Measurements from ENCODE around the gene DLST.

The DLST gene

DNA sequence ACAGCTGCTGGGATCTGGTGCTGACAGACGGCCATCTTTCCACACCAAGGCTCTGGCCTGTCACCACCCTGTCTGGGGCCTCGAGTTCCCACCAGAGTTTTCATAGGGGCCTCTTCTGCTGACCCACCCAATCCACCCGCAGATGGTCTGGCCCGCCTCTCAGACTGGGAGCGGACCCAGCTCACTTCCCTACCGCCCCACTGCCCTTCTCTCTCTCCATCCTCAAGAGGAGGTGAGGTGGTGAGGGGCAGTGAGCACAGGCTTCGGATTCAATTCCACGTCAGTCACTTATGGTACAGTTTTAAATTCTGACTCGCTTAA, 53.6 kb downstream of the DLST start:
- in situ Hi-C loops (cut with MboI; ENCODE audit: low sequenced_read_pairs) = no loop called here

GRCh38 chr14:74936151-74936550, 54.4 kb downstream of the DLST start:
- in situ Hi-C loops (cut with MboI; ENCODE audit: low sequenced_read_pairs) = no loop called here

DNA sequence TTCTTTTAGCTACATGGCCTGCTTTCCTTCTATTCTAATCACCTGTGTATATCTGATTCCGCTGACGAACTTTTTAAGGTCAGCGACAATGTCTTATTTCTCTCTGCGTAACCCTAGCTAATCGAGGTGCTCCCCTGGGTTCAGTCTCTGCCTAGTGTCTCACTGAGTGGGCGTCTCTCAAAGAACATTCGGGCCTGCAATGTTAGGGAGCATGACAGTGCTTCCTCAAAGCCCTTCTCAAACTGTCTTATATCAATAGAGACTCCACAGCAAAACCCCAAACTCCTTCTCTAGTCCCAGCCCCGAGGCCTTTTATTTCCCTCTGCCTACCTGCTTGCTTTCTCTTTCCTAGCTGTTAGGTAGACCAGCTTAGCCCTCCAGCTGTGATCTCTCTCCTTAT, 55.0 kb downstream of the DLST start:
- in situ Hi-C loops (cut with MboI; ENCODE audit: low sequenced_read_pairs) = no loop called here

DNA sequence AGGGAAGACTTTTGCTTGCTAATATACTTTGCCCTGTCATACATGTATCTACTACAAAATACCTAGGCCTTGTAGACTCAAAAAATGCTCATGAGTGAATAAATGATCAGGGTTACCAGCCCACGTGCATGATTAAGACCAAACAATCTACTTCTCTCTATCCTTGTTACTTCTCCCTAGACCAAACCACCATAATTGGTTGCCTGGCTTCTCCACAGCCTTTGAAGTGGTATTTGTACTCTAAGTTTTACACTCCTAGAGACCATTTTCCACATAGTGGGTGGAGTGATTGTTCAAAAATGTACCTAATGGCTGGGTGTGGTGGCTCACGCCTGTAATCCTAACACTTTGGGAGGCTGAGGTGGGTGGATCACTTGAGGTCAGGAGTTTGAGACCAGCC, 55.5 kb downstream of the DLST start:
- in situ Hi-C loops (cut with MboI; ENCODE audit: low sequenced_read_pairs) = no loop called here

DNA sequence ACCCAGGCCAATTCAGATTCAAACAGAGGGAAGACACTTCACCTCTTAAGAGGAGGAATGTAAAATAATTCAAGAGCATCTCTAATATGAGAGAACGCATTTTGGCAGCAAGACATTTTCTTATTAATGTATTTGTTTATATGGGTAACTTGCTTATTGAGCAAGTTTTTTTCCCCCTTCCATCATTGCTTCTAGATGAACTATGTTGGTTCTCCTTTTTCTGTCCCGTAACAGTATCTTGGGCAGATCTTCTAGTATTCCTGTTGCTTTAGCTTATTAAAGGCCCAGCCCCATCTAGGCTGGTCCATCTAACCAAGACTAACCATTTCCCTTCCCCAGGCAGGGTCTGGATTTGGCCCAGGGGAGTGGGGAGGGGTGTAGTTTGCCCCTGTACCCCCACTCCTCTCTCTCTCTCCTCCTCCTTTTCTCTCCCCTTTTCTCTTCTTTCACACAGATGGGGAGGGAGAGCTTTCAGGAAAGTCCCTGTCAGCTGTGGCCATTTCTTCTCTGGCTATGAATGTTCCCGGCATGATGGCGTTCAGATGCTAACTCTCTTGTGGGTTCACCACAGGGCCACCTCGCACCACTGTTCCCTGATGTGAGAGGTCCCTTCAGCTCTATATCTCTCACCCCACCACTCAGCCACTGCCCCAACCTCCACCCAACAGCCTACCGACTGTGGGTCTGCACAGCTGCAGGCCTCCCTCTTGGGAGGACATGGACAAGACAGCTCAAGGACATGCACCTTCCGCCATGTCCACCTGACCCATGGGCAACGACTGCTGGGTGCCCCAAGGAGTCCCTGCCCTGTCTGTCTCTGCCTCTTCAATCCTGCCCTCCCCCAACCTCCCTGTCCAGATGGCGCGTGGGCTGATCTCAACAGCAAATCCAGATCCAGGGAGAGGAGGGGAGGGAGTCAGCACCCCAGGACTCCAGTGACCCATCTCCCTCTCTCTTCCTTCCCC, 57.1 kb downstream of the DLST start:
- in situ Hi-C loops (cut with MboI; ENCODE audit: low sequenced_read_pairs) = no loop called here

DNA sequence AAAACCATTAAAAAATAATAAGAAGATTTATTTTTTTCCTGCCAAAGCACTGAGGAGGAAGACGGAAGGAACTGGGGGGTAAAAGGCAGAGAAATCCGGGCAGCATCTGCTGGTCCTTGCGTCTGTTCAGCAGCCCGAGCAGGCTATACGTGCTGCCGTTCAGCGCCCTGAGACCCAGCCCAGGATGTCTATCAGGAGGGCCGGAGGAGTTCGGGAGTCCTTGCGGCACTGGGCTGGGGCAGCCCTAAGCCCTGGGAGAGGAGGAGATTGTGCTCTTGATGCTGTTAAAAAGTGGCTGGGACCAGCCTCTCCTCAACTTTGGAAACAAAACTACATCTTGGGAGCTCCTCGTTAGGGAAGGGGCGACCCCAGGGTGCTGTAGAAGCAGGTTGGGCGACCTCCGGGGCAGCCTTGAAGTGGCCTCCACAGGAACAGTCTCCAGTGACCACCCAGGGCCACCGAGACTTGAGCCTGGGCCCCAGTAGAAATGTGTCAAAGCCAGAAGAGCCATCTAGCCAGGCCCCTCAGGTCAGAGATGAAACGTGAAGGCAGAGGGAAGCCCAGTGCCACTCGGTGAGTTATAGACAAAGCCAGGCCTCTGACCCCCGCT, 59.3 kb downstream of the DLST start:
- in situ Hi-C loops (cut with MboI; ENCODE audit: low sequenced_read_pairs) = no loop called here

DNA sequence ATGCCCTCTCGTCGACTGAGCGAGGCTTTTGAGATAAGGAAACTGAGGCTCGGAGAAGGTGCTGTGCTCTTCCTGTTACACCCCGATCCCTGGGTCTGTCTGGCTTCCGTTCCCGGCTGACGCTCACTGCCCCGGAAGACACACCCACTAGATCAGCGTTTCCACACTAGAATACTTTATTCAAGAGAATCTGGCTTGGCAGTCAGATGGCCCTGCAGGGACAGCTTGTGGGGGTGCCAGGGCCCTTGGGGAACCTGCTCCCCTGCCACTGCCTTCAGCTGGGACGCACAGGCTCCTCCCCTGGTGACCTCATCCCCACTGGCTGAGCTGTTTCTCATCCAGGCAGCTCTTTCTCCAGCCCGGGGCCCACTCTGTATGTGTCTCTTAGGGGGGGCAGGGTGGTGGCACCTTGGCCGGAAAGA, 60.0 kb downstream of the DLST start:
- in situ Hi-C loops (cut with MboI; ENCODE audit: low sequenced_read_pairs) = no loop called here

DNA sequence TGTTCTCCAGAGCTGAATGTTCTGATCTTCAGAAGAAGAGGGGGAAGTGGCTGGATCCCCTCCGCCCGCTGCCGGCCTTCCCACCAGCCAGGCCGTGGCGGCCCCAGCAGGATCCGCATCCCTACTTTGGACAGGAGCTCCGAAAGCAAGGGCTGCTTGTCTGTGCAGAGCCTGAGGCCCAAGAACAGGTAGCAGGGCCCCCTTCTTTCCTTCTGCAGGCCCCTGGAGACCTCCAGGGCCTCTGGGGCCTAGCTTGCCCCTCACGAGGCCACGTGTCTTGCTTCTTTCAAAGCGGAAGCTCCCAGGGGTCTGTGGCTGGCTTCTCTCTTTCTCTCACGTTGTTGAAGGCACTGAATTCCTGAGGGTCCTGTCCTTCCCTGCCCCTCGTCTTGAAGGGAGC, 60.5 kb downstream of the DLST start:
- in situ Hi-C loops (cut with MboI; ENCODE audit: low sequenced_read_pairs) = no loop called here

DNA sequence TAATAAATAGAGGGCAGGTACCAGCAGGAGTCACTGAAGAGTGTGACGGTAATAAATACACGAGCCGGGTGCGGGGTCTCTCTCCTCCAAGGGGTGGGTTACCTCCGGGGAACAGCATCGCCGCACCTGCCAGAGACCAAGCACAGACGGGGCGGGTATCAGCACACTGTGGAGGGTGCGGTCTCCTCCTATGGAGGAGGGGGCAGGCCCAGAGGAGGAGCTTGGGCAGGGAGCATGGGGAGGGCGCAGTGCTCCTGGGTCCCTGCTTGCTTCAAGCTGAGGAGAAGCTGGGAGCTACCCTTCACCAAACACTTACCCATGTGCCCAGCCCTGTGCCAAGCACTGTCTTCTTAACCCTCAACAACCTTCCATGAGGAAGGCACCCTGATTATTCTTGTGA, 60.9 kb downstream of the DLST start:
- in situ Hi-C loops (cut with MboI; ENCODE audit: low sequenced_read_pairs) = no loop called here

DNA sequence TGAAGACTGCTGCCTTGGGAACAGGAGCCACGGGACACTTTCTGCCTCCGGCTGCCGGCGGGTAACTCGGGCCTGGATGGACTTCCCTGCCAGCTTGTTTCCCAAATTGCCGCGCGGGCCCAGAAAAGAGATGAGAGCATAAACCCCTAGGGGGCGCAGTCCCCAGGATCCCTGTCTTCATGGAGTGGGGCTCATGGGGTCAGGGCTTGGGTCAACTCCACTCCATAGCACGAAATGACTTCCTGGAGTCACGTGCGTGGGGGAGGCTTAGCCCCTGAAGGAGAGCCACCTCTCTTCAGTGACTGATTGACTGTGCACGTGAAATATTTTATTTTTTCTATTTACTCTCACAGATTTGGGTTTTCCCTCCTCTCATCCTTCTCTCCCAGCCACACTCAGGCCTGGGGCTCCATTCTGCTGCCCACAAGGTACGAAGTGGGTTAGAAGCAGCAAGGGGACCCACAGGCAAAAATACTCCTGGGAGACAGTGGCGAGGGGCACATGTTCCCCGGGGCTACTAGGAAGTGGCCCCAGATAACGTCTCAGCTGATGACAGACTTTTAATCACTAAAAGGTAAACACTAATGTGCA, 63.6 kb downstream of the DLST start:
- in situ Hi-C loops (cut with MboI; ENCODE audit: low sequenced_read_pairs) = no loop called here

DNA sequence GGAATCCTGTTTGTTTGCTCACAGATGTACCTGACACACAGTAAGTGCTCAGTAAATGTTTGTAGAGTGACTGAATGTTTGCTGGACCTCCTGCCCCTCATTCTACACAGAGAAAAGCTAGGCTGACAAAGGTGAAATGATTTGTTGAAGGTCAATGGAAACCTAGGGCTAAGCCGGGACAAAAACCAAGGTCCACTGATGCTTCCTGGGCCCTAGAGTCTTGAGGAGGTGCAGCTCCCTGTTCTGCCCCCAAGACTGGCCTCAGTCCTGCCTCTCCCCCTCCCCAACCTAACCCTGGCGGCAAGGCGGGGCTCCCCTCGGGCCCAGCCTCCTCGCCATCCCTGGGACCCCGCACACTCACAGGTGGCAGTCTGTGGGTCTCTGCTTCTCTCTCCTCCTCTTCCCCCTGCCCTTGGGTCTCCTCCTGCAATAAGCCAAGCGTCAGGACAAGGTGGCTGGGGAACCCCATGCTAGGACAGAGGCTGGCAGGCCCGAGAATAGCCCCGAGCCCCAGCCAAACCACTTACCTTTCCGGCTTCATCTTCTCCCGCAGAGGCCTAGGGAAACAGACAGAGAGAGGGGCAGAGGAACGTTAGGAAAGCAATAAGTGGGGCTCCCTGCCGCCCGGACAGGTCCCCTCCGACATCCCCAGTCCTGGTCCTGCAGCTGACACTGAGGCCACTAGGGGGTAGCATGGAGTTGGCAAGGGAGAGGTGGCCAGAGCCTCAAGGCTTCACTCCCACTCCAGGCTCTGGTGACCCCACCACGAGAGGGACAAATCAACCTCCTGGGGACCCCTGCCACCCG, 64.3 kb downstream of the DLST start:
- in situ Hi-C loops (cut with MboI; ENCODE audit: low sequenced_read_pairs) = no loop called here

GRCh38 chr14:74946659-74947281, 65.1 kb downstream of the DLST start:
- in situ Hi-C loops (cut with MboI; ENCODE audit: low sequenced_read_pairs) = no loop called here

DNA sequence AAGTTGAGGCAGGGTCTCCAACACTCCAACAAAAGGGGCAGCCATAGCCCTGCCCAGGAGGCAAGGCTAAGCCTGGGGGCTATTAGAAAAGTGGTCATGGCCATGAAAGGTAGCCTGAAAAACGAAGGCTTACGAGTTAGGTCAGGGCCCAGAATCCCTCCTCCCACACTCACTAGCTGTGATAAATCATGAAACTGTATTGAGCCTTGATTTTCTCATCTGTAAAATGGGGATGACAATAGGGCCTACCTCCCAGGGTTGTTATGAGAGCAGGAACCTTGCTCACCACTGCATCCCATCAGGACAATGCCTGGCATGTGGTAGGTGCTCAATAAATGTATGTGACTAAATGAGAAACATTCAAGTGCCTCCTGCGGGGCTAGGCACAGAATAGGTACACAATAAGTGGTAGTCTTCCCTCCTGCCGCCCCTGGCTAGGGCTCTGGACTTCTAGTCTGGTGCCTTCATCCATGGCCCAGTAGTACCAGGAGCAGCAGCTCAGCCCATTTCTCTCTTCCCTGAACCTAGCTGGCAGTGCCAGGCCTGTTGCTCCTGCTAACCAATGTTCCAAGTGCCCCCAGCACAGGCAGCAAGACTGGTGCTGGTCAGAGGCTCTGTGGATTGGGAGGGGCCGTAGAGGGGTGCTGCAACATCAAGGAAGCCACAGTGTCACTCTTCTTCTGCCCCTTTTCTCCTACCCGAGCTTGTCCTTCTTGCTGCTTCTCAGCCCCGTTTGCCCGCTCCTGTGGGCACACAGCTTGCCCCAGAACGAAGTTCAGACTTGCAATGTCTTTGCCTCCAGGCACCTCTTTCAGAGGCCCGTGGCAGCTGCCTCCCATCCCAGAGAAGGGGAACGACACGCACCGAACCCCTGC, 65.9 kb downstream of the DLST start:
- in situ Hi-C loops (cut with MboI; ENCODE audit: low sequenced_read_pairs) = no loop called here

- in situ Hi-C loops (cut with MboI; ENCODE audit: low sequenced_read_pairs) = no loop called here
Measured at GRCh38 chr14:74948228-74949175, 66.8 kb downstream of the DLST start.

DNA sequence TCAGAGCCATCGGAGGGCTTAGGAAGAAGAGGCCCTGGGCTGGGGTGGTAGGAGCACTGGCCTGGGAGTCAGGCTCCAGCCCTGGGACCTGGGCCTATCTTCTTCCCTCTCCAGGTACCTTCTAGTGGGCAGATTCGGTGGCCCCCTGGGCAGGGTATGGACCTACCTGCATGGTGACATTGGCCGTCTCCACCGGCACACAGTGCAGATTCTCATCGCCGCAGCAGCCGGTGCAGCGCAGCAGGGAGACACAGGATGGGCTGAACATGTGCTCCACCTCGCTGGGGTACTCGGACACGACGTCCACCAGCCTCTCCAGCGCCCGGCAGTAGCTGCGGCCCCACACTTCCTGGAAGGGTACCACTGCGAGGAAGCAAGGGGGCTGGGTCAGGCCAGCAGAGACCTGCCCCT, 67.5 kb downstream of the DLST start:
- in situ Hi-C loops (cut with MboI; ENCODE audit: low sequenced_read_pairs) = no loop called here

GRCh38 chr14:74949859-74950573, 68.3 kb downstream of the DLST start:
- in situ Hi-C loops (cut with MboI; ENCODE audit: low sequenced_read_pairs) = no loop called here

DNA sequence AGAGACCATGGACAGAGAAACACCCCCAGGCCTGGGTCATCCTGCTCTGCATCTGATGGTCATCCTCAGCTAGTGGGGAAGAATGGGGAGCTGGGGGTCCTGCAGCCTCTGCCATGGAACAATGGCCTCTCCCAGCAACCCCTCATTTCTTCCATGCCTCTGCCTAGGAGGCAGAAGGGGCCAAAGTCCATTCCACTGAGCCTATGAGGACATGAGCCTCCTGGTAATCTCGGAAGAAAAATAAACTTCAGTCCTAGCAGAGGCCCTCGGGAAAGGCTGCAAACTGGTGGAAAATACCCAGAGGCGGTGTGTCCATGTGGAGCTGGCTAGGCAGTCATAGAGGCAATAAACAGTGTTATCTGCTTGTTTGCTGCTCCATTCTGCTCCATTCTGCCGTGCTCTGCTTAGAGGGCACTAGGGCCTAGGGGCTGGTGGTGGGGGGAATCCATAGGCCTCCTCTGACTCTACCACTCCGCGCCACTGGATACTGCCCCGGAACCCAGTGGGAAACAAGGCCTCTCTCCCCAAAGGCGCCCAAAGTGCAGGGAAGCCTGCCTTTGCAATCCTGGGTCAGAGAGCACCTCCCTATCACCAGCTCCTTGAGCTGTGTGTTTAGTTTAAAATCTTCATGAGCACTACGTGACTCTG, 69.2 kb downstream of the DLST start:
- in situ Hi-C loops (cut with MboI; ENCODE audit: low sequenced_read_pairs) = no loop called here
